IMR-90 (cell line): ENCODE data around the gene DCAF15. TPM values are rescaled to one million over a fixed set of nuclear protein-coding genes. Genes with fewer than 3 reads are reported as not detected.

Source experiments
- ATAC-seq: fragments of 200-7000 bp; cut with Tn5 transposase; 2 replicates; pipeline ENCODE4 v1.9.1; 2020; ENCODE audit warnings: low read depth, mild to moderate bottlenecking, moderate library complexity
- BruUV-seq: library from RNA; stranded (reverse); fragments of 400-500 nt; replicated peaks from 2 replicates; lab custom pipeline; 2021; lab: Mats Ljungman, UMichigan
- CTCF ChIA-PET: fragments of 300-600 bp; formaldehyde crosslinking; extraction: SDS; loops from one replicate; lab custom pipeline; 2021; ENCODE audit warnings: antibody characterized with exemption; lab: Yijun Ruan, JAX
- POLR2A ChIA-PET: fragments of 300-600 bp; sonication (Branson Sonifier 250); formaldehyde crosslinking; loops from one replicate; lab custom pipeline; 2022; ENCODE audit warnings: antibody characterized with exemption; ENCODE audit not compliant: unreplicated experiment; lab: Charles Lee
- DNase-seq: peaks from one replicate; pipeline ENCODE4 v3.0.0; 2013
- H2AFZ ChIP-seq: replicated peaks from 2 replicates; pipeline ENCODE3; 2013; ENCODE audit warnings: low read length, mild to moderate bottlenecking; ENCODE audit not compliant: poor library complexity
- H2AK5ac ChIP-seq: 2 replicates; pipeline ENCODE4 v1.6.1; 2013; ENCODE audit warnings: low read depth, low read length, inconsistent platforms
- H2AK9ac ChIP-seq: replicated peaks from 2 replicates; pipeline ENCODE3; 2013; ENCODE audit warnings: mild to moderate bottlenecking, low read depth, low read length, moderate library complexity; ENCODE audit not compliant: poor library complexity
- H2BK120ac ChIP-seq: 2 replicates; pipeline ENCODE4 v1.6.1; 2013; ENCODE audit warnings: low read depth, low read length, inconsistent platforms
- H2BK15ac ChIP-seq: 3 replicates; pipeline ENCODE4 v1.6.1; 2013; ENCODE audit warnings: low read depth, low read length, inconsistent platforms
- H2BK20ac ChIP-seq: 2 replicates; pipeline ENCODE4 v1.6.1; 2013; ENCODE audit warnings: low read depth, mild to moderate bottlenecking, inconsistent platforms, low read length, moderate library complexity
- H2BK5ac ChIP-seq: 2 replicates; pipeline ENCODE4 v1.6.1; 2013; ENCODE audit warnings: mild to moderate bottlenecking, low read depth, low read length, inconsistent platforms; ENCODE audit not compliant: poor library complexity, severe bottlenecking
- H3K14ac ChIP-seq: replicated peaks from 2 replicates; pipeline ENCODE4 v1.6.1; 2013; ENCODE audit warnings: low read depth, low read length, inconsistent platforms
- H3K18ac ChIP-seq: 2 replicates; pipeline ENCODE4 v1.6.1; 2013; ENCODE audit warnings: low read depth, low read length, control low read depth
- H3K23ac ChIP-seq: 2 replicates; pipeline ENCODE4 v1.6.1; 2013; ENCODE audit warnings: low read depth, low read length, inconsistent platforms
- H3K27ac ChIP-seq: 2 replicates; pipeline ENCODE4 v1.5.1; 2013; ENCODE audit warnings: mild to moderate bottlenecking, control low read depth, low read length; ENCODE audit not compliant: insufficient read depth
- H3K27me3 ChIP-seq: 2 replicates; pipeline ENCODE4 v1.6.1; 2013; ENCODE audit warnings: low read length; ENCODE audit not compliant: control insufficient read depth, insufficient read depth
- H3K36me3 ChIP-seq: 2 replicates; pipeline ENCODE4 v1.6.1; 2013; ENCODE audit warnings: low read length, mixed read lengths; ENCODE audit not compliant: control insufficient read depth, insufficient read depth
- H3K4ac ChIP-seq: 2 replicates; pipeline ENCODE4 v1.6.1; 2013; ENCODE audit warnings: low read depth, low read length, inconsistent platforms
- H3K4me1 ChIP-seq: 2 replicates; pipeline ENCODE4 v1.6.1; 2013; ENCODE audit warnings: low read length, mixed read lengths; ENCODE audit not compliant: control insufficient read depth, insufficient read depth
- H3K4me2 ChIP-seq: 2 replicates; pipeline ENCODE4 v1.6.1; 2013; ENCODE audit warnings: low read depth, mild to moderate bottlenecking, control low read depth, low read length, moderate library complexity
- H3K4me3 ChIP-seq: 2 replicates; pipeline ENCODE4 v1.5.1; 2013; ENCODE audit warnings: low read depth, mild to moderate bottlenecking, control low read depth, low read length, moderate library complexity; ENCODE audit not compliant: insufficient read depth
- H3K56ac ChIP-seq: 2 replicates; pipeline ENCODE4 v1.6.1; 2013; ENCODE audit warnings: low read length, inconsistent platforms; ENCODE audit not compliant: insufficient read depth; ENCODE audit errors: extremely low read depth
- H3K79me1 ChIP-seq, 2 experiments: 2 replicates each; pipeline ENCODE4 v1.6.1; 2013; ENCODE audit warnings: low read length in 2 of 2, inconsistent platforms in 1 of 2, low read depth in 1 of 2
- H3K9ac ChIP-seq: 2 replicates; pipeline ENCODE4 v1.6.1; 2013; ENCODE audit warnings: low read depth, low read length, control low read depth
- H3K9me1 ChIP-seq: 2 replicates; pipeline ENCODE4 v1.6.1; 2013; ENCODE audit warnings: low read length, inconsistent platforms; ENCODE audit not compliant: insufficient read depth
- H3K9me3 ChIP-seq: 2 replicates; pipeline ENCODE4 v1.6.1; 2013; ENCODE audit warnings: low read length; ENCODE audit not compliant: control insufficient read depth, insufficient read depth
- H4K20me1 ChIP-seq: 2 replicates; pipeline ENCODE4 v1.6.1; 2013; ENCODE audit warnings: low read length, inconsistent platforms; ENCODE audit not compliant: insufficient read depth
- H4K5ac ChIP-seq: 2 replicates; pipeline ENCODE4 v1.6.1; 2013; ENCODE audit warnings: mild to moderate bottlenecking, low read depth, low read length, control low read depth
- H4K8ac ChIP-seq, 2 experiments: 2 replicates each; pipeline ENCODE4 v1.6.1; 2013; ENCODE audit warnings: low read depth in 2 of 2, low read length in 2 of 2, control low read depth in 1 of 2, inconsistent platforms in 1 of 2
- H4K91ac ChIP-seq: 2 replicates; pipeline ENCODE4 v1.6.1; 2013; ENCODE audit warnings: low read depth, low read length, inconsistent platforms; ENCODE audit not compliant: insufficient read depth
- RCOR1 ChIP-seq: IDR thresholded peaks from 2 replicates; pipeline ENCODE4 v1.6.1; 2012; ENCODE audit warnings: mild to moderate bottlenecking, low read length, improper control_type of control experiment; ENCODE audit not compliant: insufficient replicate concordance
- WGBS, 2 experiments: methylation state at CpG; one replicate each; pipeline versions ENCODE4 v1.1.5 to v1.1.7; 2013; ENCODE audit warnings: missing lambda C conversion rate in 2 of 2; ENCODE audit not compliant: insufficient read length in 1 of 2; ENCODE audit errors: extremely low coverage in 2 of 2; 5-methylcytosine and 5-hydroxymethylcytosine counted together
- dilution Hi-C: fragments of 300-500 bp; cut with HindIII; formaldehyde crosslinking; loops from one replicate; pipeline ENCODE4 v1.14.3; 2018; ENCODE audit warnings: low sequenced_read_pairs; ENCODE audit not compliant: unreplicated experiment
- in situ Hi-C: fragments of 300-500 bp; cut with MboI; formaldehyde crosslinking; loops from 3 replicates; pipeline ENCODE4 v1.14.3; 2019; ENCODE audit warnings: low sequenced_read_pairs, inconsistent platforms, mixed read lengths
- intact Hi-C: fragments of 100-400 bp; cut with micrococcal nuclease; formaldehyde crosslinking; loops from 2 replicates; pipeline ENCODE4 v1.10.0; 2022
- polyA plus RNA-seq, 3 experiments: library from polyadenylated mRNA; depleted of rRNA; stranded (reverse); fragments of >200 nt; gene quantifications; 2 replicates each; pipeline ENCODE4 v1.2.3, GENCODE V29; 2012; ENCODE audit warnings: low replicate concordance in 1 of 3
- total RNA-seq: library from RNA; depleted of rRNA; stranded (reverse); fragments of >200 nt; gene quantifications from 2 replicates; pipeline ENCODE4 v1.2.3, GENCODE V29; 2012
- TF ChIP-seq, protein P1 (sequence below): conservative IDR thresholded peaks from 2 replicates; pipeline ENCODE4 v1.5.1; 2012; ENCODE audit warnings: mild to moderate bottlenecking, low read depth, low read length, improper control_type of control experiment
- TF ChIP-seq, protein P2 (sequence below): fragments of 150-350 bp; IDR thresholded peaks from 2 replicates; pipeline ENCODE4 v1.6.1; 2017; ENCODE audit warnings: mild to moderate bottlenecking, antibody characterized with exemption, low read length, low read depth

DCAF15 gene
- total and polyA plus RNA-seq, 2 of the 4 experiments (the other 2 are of a cell fraction), result 6.8 to 31.0 TPM

DNA sequence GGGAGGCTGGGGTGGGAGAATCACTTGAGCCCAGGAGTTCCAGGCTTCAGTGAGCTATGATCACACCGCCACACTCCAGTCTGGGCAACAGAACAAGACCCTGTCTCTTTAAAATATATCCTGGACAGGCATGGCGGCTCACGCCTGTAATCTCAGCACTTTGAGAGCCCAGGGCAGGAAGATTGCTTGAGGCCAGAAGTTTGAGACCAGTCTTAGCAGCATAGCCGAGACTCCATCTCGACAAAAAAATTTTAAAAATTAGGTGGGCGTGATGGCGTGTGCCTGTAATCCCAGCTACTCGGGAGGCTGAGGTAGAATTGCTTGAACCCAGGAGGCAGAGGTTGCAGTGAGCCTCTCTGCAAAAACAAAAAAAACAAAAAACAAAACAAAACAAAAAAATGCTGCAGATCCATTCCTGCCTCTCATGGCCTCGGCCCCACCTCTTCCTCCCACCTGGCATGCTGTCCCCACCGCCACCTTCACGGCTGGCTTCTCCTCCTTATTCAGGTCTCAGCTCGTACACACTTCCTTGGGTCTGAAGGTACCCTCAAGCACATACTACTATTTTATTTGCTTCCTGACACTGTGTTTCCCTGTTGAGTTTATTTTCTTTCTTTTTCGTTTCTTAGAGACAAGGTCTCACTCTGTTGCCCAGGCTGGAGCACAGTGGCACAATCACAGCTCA, 48.5 kb downstream of the DCAF15 start:
- H3K27me3 ChIP-seq, result no peaks in the 10 kb centered on the region
- H2BK5ac ChIP-seq, result no peak overlapping the region
- 0 out of 2 replicates have a peak, but pooled peaks cover 2% of the 10 kb centered on the region for H3K4me1 ChIP-seq
- no peak overlapping the region for H3K4ac ChIP-seq
- no peak overlapping the region for H2AFZ ChIP-seq
- H3K79me1 ChIP-seq, result peaks cover 14 to 67% of the 10 kb centered on the region in 2 experiments
- H2BK20ac ChIP-seq, result no peak overlapping the region
- intact Hi-C loops (no loop called here), dilution Hi-C loops (no loop called here), in situ Hi-C loops (no loop called here)
- H3K18ac ChIP-seq, result no peak overlapping the region
- ChIA-PET POLR2A (no interaction called here), CTCF (no interaction called here)
- no peak overlapping the region for H3K9ac ChIP-seq
- H3K56ac ChIP-seq, result no peak overlapping the region
- ATAC-seq, result no peak
- H3K36me3 ChIP-seq, result peaks cover 5% of the 10 kb centered on the region
- H3K27ac ChIP-seq, result no peak overlapping the region
- no peak for DNase-seq
- no TSS peak for BruUV-seq
- H4K8ac ChIP-seq, result no peak overlapping the region
- H3K9me1 ChIP-seq, result peaks cover 5% of the 10 kb centered on the region; the same call in 1 of the 2 replicates
- no peak overlapping the region for H2AK9ac ChIP-seq
- H3K14ac ChIP-seq, result no peak overlapping the region
- no peak overlapping the region for H2BK15ac ChIP-seq
- no peak for TF ChIP-seq RCOR1
- TF ChIP-seq, protein P1, sequence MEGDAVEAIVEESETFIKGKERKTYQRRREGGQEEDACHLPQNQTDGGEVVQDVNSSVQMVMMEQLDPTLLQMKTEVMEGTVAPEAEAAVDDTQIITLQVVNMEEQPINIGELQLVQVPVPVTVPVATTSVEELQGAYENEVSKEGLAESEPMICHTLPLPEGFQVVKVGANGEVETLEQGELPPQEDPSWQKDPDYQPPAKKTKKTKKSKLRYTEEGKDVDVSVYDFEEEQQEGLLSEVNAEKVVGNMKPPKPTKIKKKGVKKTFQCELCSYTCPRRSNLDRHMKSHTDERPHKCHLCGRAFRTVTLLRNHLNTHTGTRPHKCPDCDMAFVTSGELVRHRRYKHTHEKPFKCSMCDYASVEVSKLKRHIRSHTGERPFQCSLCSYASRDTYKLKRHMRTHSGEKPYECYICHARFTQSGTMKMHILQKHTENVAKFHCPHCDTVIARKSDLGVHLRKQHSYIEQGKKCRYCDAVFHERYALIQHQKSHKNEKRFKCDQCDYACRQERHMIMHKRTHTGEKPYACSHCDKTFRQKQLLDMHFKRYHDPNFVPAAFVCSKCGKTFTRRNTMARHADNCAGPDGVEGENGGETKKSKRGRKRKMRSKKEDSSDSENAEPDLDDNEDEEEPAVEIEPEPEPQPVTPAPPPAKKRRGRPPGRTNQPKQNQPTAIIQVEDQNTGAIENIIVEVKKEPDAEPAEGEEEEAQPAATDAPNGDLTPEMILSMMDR, result no peak
- TF ChIP-seq, protein P2, sequence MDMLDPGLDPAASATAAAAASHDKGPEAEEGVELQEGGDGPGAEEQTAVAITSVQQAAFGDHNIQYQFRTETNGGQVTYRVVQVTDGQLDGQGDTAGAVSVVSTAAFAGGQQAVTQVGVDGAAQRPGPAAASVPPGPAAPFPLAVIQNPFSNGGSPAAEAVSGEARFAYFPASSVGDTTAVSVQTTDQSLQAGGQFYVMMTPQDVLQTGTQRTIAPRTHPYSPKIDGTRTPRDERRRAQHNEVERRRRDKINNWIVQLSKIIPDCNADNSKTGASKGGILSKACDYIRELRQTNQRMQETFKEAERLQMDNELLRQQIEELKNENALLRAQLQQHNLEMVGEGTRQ, result no peak
- H4K91ac ChIP-seq, result no peak overlapping the region
- no peak overlapping the region for H2BK120ac ChIP-seq
- no peak overlapping the region for H3K4me2 ChIP-seq
- H3K9me3 ChIP-seq, result peaks cover 10% of the 10 kb centered on the region
- 90% methylated on average over 10 of the region's 13 CpGs; no CpG with 5 or more reads in 1 of the 2 experiments for WGBS, 2 experiments
- no peak overlapping the region for H4K5ac ChIP-seq
- no peak overlapping the region for H2AK5ac ChIP-seq
- peaks cover 15% of the 10 kb centered on the region for H4K20me1 ChIP-seq
- H3K23ac ChIP-seq, result no peak overlapping the region
- no peak overlapping the region for H3K4me3 ChIP-seq
